ENCODE measurements around the gene SORCS2.

Gene SORCS2

GRCh38 chr4:7212921-7213320 is 20.6 kb downstream of the SORCS2 start:
- TF ChIP-seq FOXP2 (optimal IDR thresholded peaks at IDR 0.05; ENCODE audit: borderline replicate concordance, extremely low read depth, extremely low read length, insufficient read depth), result no peak
- no peak for TF ChIP-seq POLR2AphosphoS5 (IDR thresholded peaks at IDR 0.05; ENCODE audit: low read depth, low read length)
- TF ChIP-seq, protein P1, sequence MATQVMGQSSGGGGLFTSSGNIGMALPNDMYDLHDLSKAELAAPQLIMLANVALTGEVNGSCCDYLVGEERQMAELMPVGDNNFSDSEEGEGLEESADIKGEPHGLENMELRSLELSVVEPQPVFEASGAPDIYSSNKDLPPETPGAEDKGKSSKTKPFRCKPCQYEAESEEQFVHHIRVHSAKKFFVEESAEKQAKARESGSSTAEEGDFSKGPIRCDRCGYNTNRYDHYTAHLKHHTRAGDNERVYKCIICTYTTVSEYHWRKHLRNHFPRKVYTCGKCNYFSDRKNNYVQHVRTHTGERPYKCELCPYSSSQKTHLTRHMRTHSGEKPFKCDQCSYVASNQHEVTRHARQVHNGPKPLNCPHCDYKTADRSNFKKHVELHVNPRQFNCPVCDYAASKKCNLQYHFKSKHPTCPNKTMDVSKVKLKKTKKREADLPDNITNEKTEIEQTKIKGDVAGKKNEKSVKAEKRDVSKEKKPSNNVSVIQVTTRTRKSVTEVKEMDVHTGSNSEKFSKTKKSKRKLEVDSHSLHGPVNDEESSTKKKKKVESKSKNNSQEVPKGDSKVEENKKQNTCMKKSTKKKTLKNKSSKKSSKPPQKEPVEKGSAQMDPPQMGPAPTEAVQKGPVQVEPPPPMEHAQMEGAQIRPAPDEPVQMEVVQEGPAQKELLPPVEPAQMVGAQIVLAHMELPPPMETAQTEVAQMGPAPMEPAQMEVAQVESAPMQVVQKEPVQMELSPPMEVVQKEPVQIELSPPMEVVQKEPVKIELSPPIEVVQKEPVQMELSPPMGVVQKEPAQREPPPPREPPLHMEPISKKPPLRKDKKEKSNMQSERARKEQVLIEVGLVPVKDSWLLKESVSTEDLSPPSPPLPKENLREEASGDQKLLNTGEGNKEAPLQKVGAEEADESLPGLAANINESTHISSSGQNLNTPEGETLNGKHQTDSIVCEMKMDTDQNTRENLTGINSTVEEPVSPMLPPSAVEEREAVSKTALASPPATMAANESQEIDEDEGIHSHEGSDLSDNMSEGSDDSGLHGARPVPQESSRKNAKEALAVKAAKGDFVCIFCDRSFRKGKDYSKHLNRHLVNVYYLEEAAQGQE (IDR thresholded peaks at IDR 0.05; ENCODE audit: insufficient read depth in 1 of 2, low read depth in 2 of 2, low read length in 2 of 2), result no peak
- no peak for TF ChIP-seq SIN3A (IDR thresholded peaks at IDR 0.05; ENCODE audit: borderline replicate concordance, insufficient read depth, low read length)
- no peak for TF ChIP-seq TAF1 (IDR thresholded peaks at IDR 0.05; ENCODE audit: borderline replicate concordance, insufficient read depth, low read length)

DNA sequence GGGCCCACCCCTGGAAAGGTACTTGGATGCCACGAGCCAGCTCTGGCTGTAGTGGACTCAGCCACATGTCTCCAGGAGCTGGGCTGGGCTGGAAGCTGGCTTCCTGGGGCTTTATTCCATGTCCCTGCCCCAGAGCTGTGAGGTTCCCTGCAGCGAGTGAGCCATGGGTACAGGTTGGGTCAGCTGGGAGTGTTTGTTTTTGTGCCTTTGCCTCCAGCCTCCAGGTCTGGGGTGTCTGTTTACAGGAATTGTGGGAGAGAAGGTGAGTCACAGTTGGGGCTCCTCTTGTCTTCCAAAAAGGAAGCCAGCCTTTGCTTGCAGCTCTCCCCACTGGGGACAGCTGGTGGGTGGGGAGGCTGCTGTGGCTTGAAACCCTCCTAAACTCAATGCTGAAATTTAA is 21.5 kb downstream of the SORCS2 start:
- TF ChIP-seq POLR2AphosphoS5 (IDR thresholded peaks at IDR 0.05; ENCODE audit: low read depth, low read length) (no peak), SIN3A (IDR thresholded peaks at IDR 0.05; ENCODE audit: borderline replicate concordance, insufficient read depth, low read length) (no peak), TAF1 (IDR thresholded peaks at IDR 0.05; ENCODE audit: borderline replicate concordance, insufficient read depth, low read length) (no peak), FOXP2 (optimal IDR thresholded peaks at IDR 0.05; ENCODE audit: borderline replicate concordance, extremely low read depth, extremely low read length, insufficient read depth) (no peak)
- TF ChIP-seq, protein P1 (IDR thresholded peaks at IDR 0.05; ENCODE audit: insufficient read depth in 1 of 2, low read depth in 2 of 2, low read length in 2 of 2), result no peak

DNA sequence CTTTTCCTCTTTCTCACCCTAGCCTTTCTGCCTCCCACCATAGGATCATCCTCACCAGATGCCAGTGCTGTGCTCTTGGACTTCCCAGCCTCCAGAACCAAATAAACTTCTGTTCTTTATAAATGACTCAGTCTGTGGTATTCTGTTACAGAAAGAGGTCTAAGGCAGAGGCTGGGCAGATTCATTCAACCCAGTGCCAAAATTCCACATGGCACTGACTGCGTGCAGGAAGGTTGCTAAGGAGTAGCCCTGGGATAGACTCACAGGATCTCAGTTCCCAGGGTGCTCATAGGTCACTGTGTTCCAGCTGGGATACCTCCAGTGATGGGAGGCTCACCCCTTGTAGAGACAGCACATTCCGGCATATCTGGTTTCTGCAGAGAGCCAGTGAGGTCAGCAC is 22.0 kb downstream of the SORCS2 start:
- TF ChIP-seq TAF1 (IDR thresholded peaks at IDR 0.05; ENCODE audit: borderline replicate concordance, insufficient read depth, low read length), result no peak
- TF ChIP-seq, protein P1 (IDR thresholded peaks at IDR 0.05; ENCODE audit: insufficient read depth in 1 of 2, low read depth in 2 of 2, low read length in 2 of 2), result no peak
- TF ChIP-seq POLR2AphosphoS5 (IDR thresholded peaks at IDR 0.05; ENCODE audit: low read depth, low read length), result no peak
- no peak for TF ChIP-seq FOXP2 (optimal IDR thresholded peaks at IDR 0.05; ENCODE audit: borderline replicate concordance, extremely low read depth, extremely low read length, insufficient read depth)
- no peak for TF ChIP-seq SIN3A (IDR thresholded peaks at IDR 0.05; ENCODE audit: borderline replicate concordance, insufficient read depth, low read length)

GRCh38 chr4:7217039-7217438 is 24.7 kb downstream of the SORCS2 start:
- TF ChIP-seq POLR2AphosphoS5 (IDR thresholded peaks at IDR 0.05; ENCODE audit: low read depth, low read length) (no peak), FOXP2 (optimal IDR thresholded peaks at IDR 0.05; ENCODE audit: borderline replicate concordance, extremely low read depth, extremely low read length, insufficient read depth) (no peak), TAF1 (IDR thresholded peaks at IDR 0.05; ENCODE audit: borderline replicate concordance, insufficient read depth, low read length) (no peak)

DNA sequence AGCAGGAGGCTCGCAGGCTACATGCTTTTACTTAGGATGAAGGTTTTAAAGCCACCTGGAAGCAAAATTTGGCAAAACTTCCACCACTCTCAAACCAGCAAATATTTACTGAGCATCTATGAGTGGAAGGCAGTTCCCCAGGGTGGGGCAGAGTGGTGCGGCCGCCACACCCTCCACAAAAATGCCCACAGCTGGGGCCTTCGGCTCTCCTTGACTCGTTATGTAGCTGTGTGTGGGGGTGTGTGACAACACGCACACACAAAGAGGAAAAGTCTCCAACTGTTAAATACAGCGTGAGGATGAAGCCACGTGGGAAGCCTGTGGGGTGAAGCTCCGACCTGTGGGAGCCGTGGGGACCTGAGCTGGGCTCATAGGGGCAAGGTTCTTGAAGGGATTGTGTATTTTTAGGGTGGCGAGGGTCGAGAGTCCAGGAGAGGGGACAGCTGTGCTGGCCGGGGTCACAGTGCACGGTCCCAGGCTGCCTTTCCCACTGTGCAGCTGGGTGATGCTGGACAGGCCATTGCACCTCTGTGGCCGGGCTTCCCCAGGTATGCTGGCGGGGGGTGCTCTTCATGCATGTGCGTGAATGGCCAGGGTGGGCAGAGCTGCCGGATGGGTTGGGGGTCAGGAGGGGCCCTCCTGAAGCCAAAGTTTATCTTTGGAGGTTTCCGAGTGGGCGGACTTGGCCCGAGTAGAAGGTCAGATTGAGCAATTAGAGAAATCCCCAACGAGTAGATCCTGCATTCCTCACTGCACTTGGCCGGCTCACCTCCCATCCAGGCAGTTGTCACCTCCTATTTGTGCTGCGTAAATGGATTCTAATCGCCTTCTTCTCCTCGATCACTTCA is 25.4 kb downstream of the SORCS2 start:
- no peak for TF ChIP-seq POLR2AphosphoS5 (IDR thresholded peaks at IDR 0.05; ENCODE audit: low read depth, low read length)
- TF ChIP-seq, protein P1 (IDR thresholded peaks at IDR 0.05; ENCODE audit: insufficient read depth in 1 of 2, low read depth in 2 of 2, low read length in 2 of 2), result no peak
- no peak for TF ChIP-seq TAF1 (IDR thresholded peaks at IDR 0.05; ENCODE audit: borderline replicate concordance, insufficient read depth, low read length)
- TF ChIP-seq SIN3A (IDR thresholded peaks at IDR 0.05; ENCODE audit: borderline replicate concordance, insufficient read depth, low read length), result no peak
- TF ChIP-seq FOXP2 (optimal IDR thresholded peaks at IDR 0.05; ENCODE audit: borderline replicate concordance, extremely low read depth, extremely low read length, insufficient read depth), result no peak

Data from PFSK-1 (cell line).